H1 (cell line): ENCODE results near the gene RABL3. TPM values are rescaled to one million over a fixed set of nuclear protein-coding genes. Genes with fewer than 3 reads are reported as not detected.
A peak's percentile ranks its signal among the peaks of the same experiment; 100 is the strongest.

ENCODE experiments used
- CTCF ChIA-PET: fragments of 300-600 bp; sonication (Branson Sonifier 250); formaldehyde crosslinking; loops from one replicate; lab custom pipeline; 2021; ENCODE audit not compliant: partially characterized antibody; lab: Charles Lee
- POLR2A ChIA-PET: fragments of 300-600 bp; sonication (Branson Sonifier 250); formaldehyde crosslinking; loops from one replicate; lab custom pipeline; 2021; ENCODE audit warnings: inconsistent platforms; ENCODE audit not compliant: partially characterized antibody; lab: Charles Lee
- DNase-seq, 2 experiments: peaks; one replicate each; pipeline versions ENCODE4 v3.0.0 to v3.0.0-alpha.2; 2010 to 2022; ENCODE audit warnings: low spot score in 2 of 2, low read depth in 1 of 2, mixed read lengths in 1 of 2
- FAIRE-seq: peaks from 2 replicates; lab custom pipeline; 2011; peaks lifted over from hg19 to GRCh38; lab: Jason Lieb, UNC
- H2AFZ ChIP-seq: 2 replicates; pipeline ENCODE4 v1.8.1; 2012; ENCODE audit warnings: low read length, inconsistent platforms
- H2AK5ac ChIP-seq: 2 replicates; pipeline ENCODE4 v1.6.1; 2013; ENCODE audit warnings: low read depth, low read length
- H2BK120ac ChIP-seq: replicated peaks from 2 replicates; pipeline ENCODE3; 2013; ENCODE audit warnings: low read depth, low read length, inconsistent platforms
- H2BK12ac ChIP-seq: 2 replicates; pipeline ENCODE4 v1.6.1; 2013; ENCODE audit warnings: low read depth, low read length
- H2BK15ac ChIP-seq: 2 replicates; pipeline ENCODE4 v1.6.1; 2013; ENCODE audit warnings: low read length
- H2BK20ac ChIP-seq: 2 replicates; pipeline ENCODE4 v1.6.1; 2013; ENCODE audit warnings: low read length
- H2BK5ac ChIP-seq: 2 replicates; pipeline ENCODE4 v1.6.1; 2013; ENCODE audit warnings: low read depth, low read length
- H3K14ac ChIP-seq: 2 replicates; pipeline ENCODE4 v1.6.1; 2013; ENCODE audit warnings: inconsistent platforms; ENCODE audit not compliant: insufficient read length
- H3K18ac ChIP-seq: 2 replicates; pipeline ENCODE4 v1.6.1; 2013; ENCODE audit warnings: low read length; ENCODE audit errors: extremely low read depth
- H3K23ac ChIP-seq: 2 replicates; pipeline ENCODE4 v1.6.1; 2013; ENCODE audit warnings: inconsistent platforms; ENCODE audit not compliant: insufficient read length
- H3K23me2 ChIP-seq: 2 replicates; pipeline ENCODE4 v1.6.1; 2013; ENCODE audit warnings: low read depth, low read length
- H3K27ac ChIP-seq: 2 replicates; pipeline ENCODE4 v1.6.1; 2011; ENCODE audit warnings: low read depth, low read length, inconsistent platforms
- H3K27me3 ChIP-seq, 4 experiments: replicated peaks in 1 of 4; 1 replicate in 1 of 4; 2 replicates in 3 of 4; pipeline versions ENCODE4 v1.6.1 to v1.8.1; 2011 to 2013; ENCODE audit warnings: low read length in 3 of 4, mild to moderate bottlenecking in 3 of 4, inconsistent platforms in 2 of 4, mixed read lengths in 2 of 4, moderate library complexity in 1 of 4; ENCODE audit not compliant: control insufficient read depth in 3 of 4, insufficient read depth in 3 of 4; ENCODE audit errors: extremely low read depth in 1 of 4
- H3K36me3 ChIP-seq, 4 experiments: 2 replicates each; pipeline versions ENCODE4 v1.6.1 to v1.8.1; 2011 to 2013; ENCODE audit warnings: mild to moderate bottlenecking in 4 of 4, low read length in 3 of 4, moderate library complexity in 2 of 4, control low read depth in 1 of 4, inconsistent platforms in 1 of 4; ENCODE audit not compliant: insufficient read depth in 4 of 4, control insufficient read depth in 2 of 4
- H3K4ac ChIP-seq: replicated peaks from 2 replicates; pipeline ENCODE3; 2013; ENCODE audit warnings: low read length, low read depth, mixed read lengths, inconsistent platforms; ENCODE audit not compliant: insufficient read length
- H3K4me1 ChIP-seq, 4 experiments: replicated peaks in 1 of 4; 1 replicate in 1 of 4; 2 replicates in 3 of 4; pipeline versions ENCODE4 v1.6.1 to v1.8.1; 2011 to 2013; ENCODE audit warnings: low read length in 3 of 4, inconsistent platforms in 2 of 4, mixed read lengths in 1 of 4; ENCODE audit not compliant: insufficient read depth in 4 of 4, control insufficient read depth in 3 of 4
- H3K4me2 ChIP-seq, 2 experiments: 2 replicates each; pipeline versions ENCODE4 v1.6.1 to v1.8.1; 2011 to 2013; ENCODE audit warnings: low read depth in 2 of 2, low read length in 2 of 2, control low read depth in 1 of 2, inconsistent platforms in 1 of 2, mild to moderate bottlenecking in 1 of 2; ENCODE audit not compliant: insufficient read depth in 1 of 2
- H3K4me3 ChIP-seq, 4 experiments: fragments of 200-600, 300-600 bp in 1 of 4; sonication (generic), shearing (Covaris generic), sonication (Bioruptor Twin) in 1 of 4; 2 replicates each; pipeline versions ENCODE4 v1.5.1 to v1.8.1; 2011 to 2016; ENCODE audit warnings: low read length in 4 of 4, low read depth in 3 of 4, control low read depth in 2 of 4, inconsistent platforms in 2 of 4, mild to moderate bottlenecking in 2 of 4, mixed read lengths in 1 of 4, moderate library complexity in 1 of 4; ENCODE audit not compliant: insufficient read depth in 2 of 4; ENCODE audit errors: extremely low read depth in 1 of 4
- H3K56ac ChIP-seq: replicated peaks from 2 replicates; pipeline ENCODE3; 2013; ENCODE audit warnings: low read depth, mild to moderate bottlenecking, mixed read lengths, low read length, inconsistent platforms; ENCODE audit not compliant: insufficient read length
- H3K79me1 ChIP-seq: 2 replicates; pipeline ENCODE4 v1.6.1; 2013; ENCODE audit warnings: low read depth, low read length, control low read depth
- H3K79me2 ChIP-seq, 2 experiments: 2 replicates each; pipeline versions ENCODE4 v1.6.1 to v1.8.1; 2012 to 2013; ENCODE audit warnings: low read length in 2 of 2, mild to moderate bottlenecking in 2 of 2, inconsistent platforms in 1 of 2; ENCODE audit not compliant: insufficient read depth in 2 of 2, control insufficient read depth in 1 of 2
- H3K9ac ChIP-seq, 4 experiments: replicated peaks in 1 of 4; 1 replicate in 1 of 4; 2 replicates in 3 of 4; pipeline versions ENCODE4 v1.6.1 to v1.8.1; 2011 to 2013; ENCODE audit warnings: low read depth in 3 of 4, low read length in 3 of 4, control low read depth in 2 of 4, mild to moderate bottlenecking in 2 of 4, moderate library complexity in 2 of 4, inconsistent platforms in 1 of 4; ENCODE audit errors: extremely low read depth in 1 of 4
- H3K9me3 ChIP-seq, 2 experiments: 2 replicates each; pipeline versions ENCODE4 v1.6.1 to v1.8.1; 2012 to 2013; ENCODE audit warnings: mild to moderate bottlenecking in 2 of 2, moderate library complexity in 2 of 2, control low read depth in 1 of 2, inconsistent platforms in 1 of 2, low read depth in 1 of 2, low read length in 1 of 2, mixed read lengths in 1 of 2; ENCODE audit not compliant: insufficient read depth in 2 of 2
- H4K20me1 ChIP-seq, 2 experiments: replicated peaks in 1 of 2; 2 replicates each; pipeline versions ENCODE3 to v1.8.1; 2011 to 2013; ENCODE audit warnings: inconsistent platforms in 2 of 2, low read length in 2 of 2, mild to moderate bottlenecking in 1 of 2; ENCODE audit not compliant: insufficient read depth in 2 of 2, control insufficient read depth in 1 of 2
- H4K5ac ChIP-seq: 2 replicates; pipeline ENCODE4 v1.6.1; 2013; ENCODE audit warnings: low read length, low read depth, mixed read lengths, inconsistent platforms; ENCODE audit not compliant: insufficient read length
- H4K8ac ChIP-seq: 2 replicates; pipeline ENCODE4 v1.8.0; 2013; ENCODE audit warnings: mild to moderate bottlenecking, moderate library complexity, low read length, inconsistent platforms; ENCODE audit not compliant: insufficient read depth; ENCODE audit errors: extremely low read depth
- H4K91ac ChIP-seq: replicated peaks from 2 replicates; pipeline ENCODE3; 2013; ENCODE audit warnings: low read length, mixed read lengths, inconsistent platforms; ENCODE audit not compliant: insufficient read length
- SP1 ChIP-seq: IDR thresholded peaks from 2 replicates; pipeline ENCODE4 v1.6.1; 2011; ENCODE audit warnings: low read depth, low read length
- WGBS, 2 experiments: shearing (Covaris generic) in 1 of 2; methylation state at CpG; one replicate each; pipeline versions ENCODE4 v1.1.6 to v1.1.7; 2013 to 2015; ENCODE audit warnings: low lambda C conversion rate in 2 of 2, mixed read lengths in 2 of 2, inconsistent platforms in 1 of 2, low coverage in 1 of 2, missing lambda C conversion rate in 1 of 2; ENCODE audit not compliant: insufficient replicate concordance in 2 of 2, insufficient coverage in 1 of 2, insufficient read length in 1 of 2; ENCODE audit errors: extremely low coverage in 1 of 2, missing lambda C conversion rate in 1 of 2; 5-methylcytosine and 5-hydroxymethylcytosine counted together
- polyA plus RNA-seq, 7 experiments: library from polyadenylated mRNA; depleted of rRNA in 3 of 7; stranded (reverse) in 5 of 7; unstranded in 2 of 7; fragments of >200 nt in 5 of 7; fragments of 200-250 nt in 2 of 7; gene quantifications; 1 replicate in 5 of 7; 2 replicates in 1 of 7; 4 replicates in 1 of 7; pipeline versions ENCODE4 v1.2.1 to v1.2.3, GENCODE V29; 2011 to 2013; ENCODE audit warnings: missing spikeins in 2 of 7, mixed read lengths in 2 of 7
- total RNA-seq: library from RNA; stranded (reverse); fragmentation: NEBNext Ultra II Directional; extraction: Animal tissue kit (Norgen Biotek cat#: 25700); gene quantifications from 2 replicates; pipeline ENCODE4 v1.2.1, GENCODE V29; 2021
- TF ChIP-seq, protein P1 (sequence below): IDR thresholded peaks from 2 replicates; pipeline ENCODE4 v1.6.1; 2012; ENCODE audit warnings: low read length, inconsistent platforms

RABL3 gene
- total and polyA plus RNA-seq, 2 of the 8 experiments (the other 6 are each of a cell fraction or from before 2014, with no cell fraction given): 4.4 to 19.2 TPM

- 46% methylated on average over 4 of the region's 4 CpGs; no CpG with 5 or more reads in 1 of the 2 experiments for whole genome bisulfite sequencing, 2 experiments
- H3K23ac ChIP-seq: no peak overlapping the region
- CTCF ChIA-PET: interaction anchor here (0.7 kb wide), 1 partner anchor 64 kb away, joined by 3 read pairs; no protein-coding TSS in a partner anchor
- H3K79me1 ChIP-seq: no peaks in the 10 kb centered on the region
- H3K56ac ChIP-seq: no peak overlapping the region
- H3K36me3 ChIP-seq: no peaks in the 10 kb centered on the region
- no peak overlapping the region for H2BK20ac ChIP-seq
- H4K8ac ChIP-seq: no peak overlapping the region
- no peak overlapping the region for H2BK120ac ChIP-seq
- H3K9ac ChIP-seq: no peak overlapping the region
- no peak overlapping the region for H2BK15ac ChIP-seq
- H4K20me1 ChIP-seq: no peaks in the 10 kb centered on the region
- no peaks in the 10 kb centered on the region for H3K79me2 ChIP-seq
- H3K4me3 ChIP-seq: peak overlapping the region in 1 of 4 experiments; percentile 17; a peak in 1 of 8 replicates
- H3K4me1 ChIP-seq: peaks cover 0 to 5% (median 2%) of the 10 kb centered on the region in 4 experiments; a peak in 3 of 7 replicates
- no peaks in the 10 kb centered on the region for H3K23me2 ChIP-seq
- no peak overlapping the region for H4K5ac ChIP-seq
- H3K4me2 ChIP-seq: 0 out of 4 replicates have a peak overlapping the region, but pooled peaks of 1 of the 2 experiments have one; percentile 3
- H3K27me3 ChIP-seq: no peaks in the 10 kb centered on the region
- FAIRE-seq (no peak), DNase-seq (no peak)
- TF ChIP-seq, protein P1, sequence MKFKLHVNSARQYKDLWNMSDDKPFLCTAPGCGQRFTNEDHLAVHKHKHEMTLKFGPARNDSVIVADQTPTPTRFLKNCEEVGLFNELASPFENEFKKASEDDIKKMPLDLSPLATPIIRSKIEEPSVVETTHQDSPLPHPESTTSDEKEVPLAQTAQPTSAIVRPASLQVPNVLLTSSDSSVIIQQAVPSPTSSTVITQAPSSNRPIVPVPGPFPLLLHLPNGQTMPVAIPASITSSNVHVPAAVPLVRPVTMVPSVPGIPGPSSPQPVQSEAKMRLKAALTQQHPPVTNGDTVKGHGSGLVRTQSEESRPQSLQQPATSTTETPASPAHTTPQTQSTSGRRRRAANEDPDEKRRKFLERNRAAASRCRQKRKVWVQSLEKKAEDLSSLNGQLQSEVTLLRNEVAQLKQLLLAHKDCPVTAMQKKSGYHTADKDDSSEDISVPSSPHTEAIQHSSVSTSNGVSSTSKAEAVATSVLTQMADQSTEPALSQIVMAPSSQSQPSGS: no peak
- no peak for TF ChIP-seq SP1
- no peak overlapping the region for H3K27ac ChIP-seq
- H3K14ac ChIP-seq: no peak overlapping the region
- no peak overlapping the region for H4K91ac ChIP-seq
- H3K18ac ChIP-seq: no peak overlapping the region
- H2AK5ac ChIP-seq: no peak overlapping the region
- H2BK5ac ChIP-seq: no peak overlapping the region
- peaks cover 0 to 4% of the 10 kb centered on the region in 2 experiments; a peak in 2 of 4 replicates for H3K9me3 ChIP-seq
- POLR2A ChIA-PET: interaction anchor here (2.5 kb wide), 2 partner anchors 10 to 12 kb away, joined by 7 to 12 read pairs; partner anchors contain the start of genes GTF2E1 and RABL3
- no peak overlapping the region for H3K4ac ChIP-seq
- H2AFZ ChIP-seq: no peak overlapping the region
- no peak overlapping the region for H2BK12ac ChIP-seq
Measured at GRCh38 chr3:120730576-120731542, 11.5 kb downstream of the RABL3 start.
